IPS DF 4.7 (cell line): ENCODE measurements around the gene ARF3.

Experiments
- DNase-seq: peaks from one replicate; pipeline ENCODE4 v3.0.0-alpha.2; 2013; ENCODE audit warnings: low spot score; ENCODE audit errors: extremely low read depth

The ARF3 gene

DNA sequence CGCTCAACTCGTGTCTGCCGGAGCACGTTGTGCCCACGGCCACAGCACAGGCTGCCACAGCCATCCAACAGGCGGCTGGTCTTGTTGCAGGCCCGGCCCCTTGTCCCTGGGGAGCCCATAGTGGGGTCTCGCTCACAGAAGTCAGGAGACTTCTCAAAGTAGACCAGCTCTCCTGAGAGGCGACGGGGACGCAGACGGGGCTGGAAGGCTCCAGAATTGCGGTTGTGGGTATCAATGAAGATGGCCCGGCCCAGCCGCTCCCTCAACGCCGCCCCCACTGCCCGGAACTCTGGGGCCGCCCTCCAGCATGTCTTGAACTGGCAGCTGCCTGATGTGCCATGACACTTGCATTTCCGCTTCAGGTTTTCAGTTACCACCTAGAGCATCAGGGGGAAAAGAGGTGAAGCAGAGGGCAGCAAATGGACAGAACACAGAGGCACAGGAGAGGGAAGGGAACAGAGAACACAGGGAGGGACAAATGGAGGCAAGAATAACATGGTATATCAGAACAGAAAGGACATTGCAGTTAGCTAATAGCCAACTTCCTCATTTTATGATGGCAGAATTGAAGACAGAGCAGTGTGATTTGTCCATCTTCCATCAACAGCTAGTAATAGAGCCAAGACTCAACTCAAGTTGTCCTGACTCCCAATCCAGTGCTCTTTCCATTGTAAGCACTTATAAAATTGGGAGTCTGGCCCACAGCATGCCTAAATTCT is 9.0 kb upstream of the ARF3 start:
- DNase-seq: no peak

GRCh38 chr12:48965298-48965838 is 8.1 kb upstream of the ARF3 start:
- no peak for DNase-seq

DNA sequence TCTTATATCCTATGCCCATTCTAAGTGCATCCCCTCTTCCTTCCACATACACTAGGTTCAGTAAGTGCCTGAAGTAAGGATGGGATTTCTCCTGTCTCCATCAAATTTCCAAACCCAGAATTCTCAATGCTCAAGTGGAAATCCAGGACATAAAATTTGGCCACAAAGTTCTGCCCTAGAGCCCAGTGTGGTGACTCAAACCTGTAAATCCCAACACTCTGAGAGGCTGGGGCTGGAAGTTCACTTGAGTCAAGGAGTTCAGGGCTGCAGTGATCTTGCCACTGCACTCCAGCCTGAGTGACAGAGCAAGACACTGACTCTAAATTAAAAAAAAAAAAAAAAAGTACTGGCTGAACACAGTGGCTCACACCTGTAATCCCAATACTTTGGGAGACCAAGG is 4.5 kb upstream of the ARF3 start:
- DNase-seq: no peak

DNA sequence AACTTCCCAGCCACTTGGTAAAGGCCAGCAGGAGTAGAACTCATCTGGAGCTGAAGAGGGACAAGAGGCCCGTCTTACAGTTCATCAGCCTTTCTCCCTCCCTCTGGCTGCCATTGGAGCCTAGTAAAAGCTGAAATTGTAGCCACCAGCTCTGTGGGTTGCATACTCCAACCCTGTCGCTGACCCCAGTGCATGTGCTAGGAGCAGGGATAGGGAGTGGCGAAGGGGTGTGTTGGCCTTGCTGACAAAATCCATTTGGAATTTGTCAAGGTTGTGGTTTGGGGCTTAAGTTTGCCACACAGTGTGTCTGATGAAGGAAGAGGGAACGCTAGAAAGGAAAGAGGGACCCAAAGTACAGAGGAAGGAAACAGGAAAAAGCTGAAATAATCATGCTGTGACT is 4.0 kb upstream of the ARF3 start:
- DNase-seq: no peak

GRCh38 chr12:48960834-48961233 is 3.5 kb upstream of the ARF3 start:
- no peak for DNase-seq

DNA sequence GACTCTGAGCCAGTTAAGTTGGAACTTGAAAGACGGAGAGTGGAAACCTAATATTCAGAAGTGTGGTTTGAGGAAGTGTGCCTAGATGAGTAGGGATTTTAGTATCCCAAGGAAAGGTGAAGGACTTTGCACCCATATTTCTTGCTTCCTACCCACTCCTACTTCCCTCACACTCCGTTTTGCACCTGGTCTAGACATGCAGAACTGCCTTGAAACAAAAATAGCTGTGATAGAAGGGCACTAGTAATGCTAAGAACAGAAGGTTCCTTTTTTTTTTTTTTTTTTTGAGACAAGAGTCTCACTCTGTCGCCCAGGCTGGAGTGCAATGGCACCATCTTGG is 732 bp upstream of the ARF3 start:
- no peak for DNase-seq

DNA sequence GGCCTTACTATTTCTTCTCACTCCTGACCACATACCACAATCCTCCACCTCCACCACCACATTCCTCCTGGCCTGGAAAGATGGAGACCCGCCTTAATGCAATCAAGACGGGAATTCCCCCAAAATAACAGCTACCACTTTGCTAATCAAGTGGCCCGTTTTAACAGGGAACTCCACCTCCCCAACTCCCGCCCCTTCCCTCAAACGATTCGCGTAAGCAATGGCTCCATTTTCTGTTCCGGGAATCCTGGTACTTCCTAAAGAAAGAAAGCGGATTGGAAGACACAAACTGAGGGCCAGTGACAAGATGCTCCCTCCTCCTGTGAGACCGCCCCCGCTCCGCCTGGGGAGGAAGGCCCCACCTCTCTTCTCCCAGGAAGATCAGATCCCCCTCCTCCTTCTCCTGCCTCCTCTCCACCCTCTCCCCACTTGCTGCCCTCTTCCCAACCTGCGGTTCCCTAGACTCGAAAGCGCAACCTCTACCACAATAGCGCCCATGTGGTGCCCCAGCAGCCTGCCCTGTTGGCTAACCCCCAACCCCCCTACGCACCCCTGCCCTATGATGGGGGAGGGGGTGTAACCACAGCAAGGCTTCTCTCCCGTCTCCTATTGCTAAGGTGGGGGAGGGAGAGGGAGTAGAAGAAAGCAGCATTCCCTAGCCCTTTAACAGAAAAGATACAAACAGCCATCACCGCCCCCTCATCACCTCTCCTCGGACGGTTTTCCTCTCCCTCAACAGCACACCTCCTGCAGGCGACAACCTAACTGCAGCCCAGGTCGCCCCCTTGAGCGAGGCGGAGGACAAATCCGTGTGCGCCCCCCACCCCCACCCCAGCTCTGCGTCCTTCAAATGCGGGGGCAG is 777 bp downstream of the ARF3 start:
- DNase-seq: peak; percentile 91

- no peak for DNase-seq
Measured at GRCh38 chr12:48954841-48955501, 2.3 kb downstream of the ARF3 start.

- no peak for DNase-seq
Measured at GRCh38 chr12:48954061-48954460, 3.2 kb downstream of the ARF3 start.

- no peak for DNase-seq
Measured at GRCh38 chr12:48952691-48953090, 4.6 kb downstream of the ARF3 start.

DNA sequence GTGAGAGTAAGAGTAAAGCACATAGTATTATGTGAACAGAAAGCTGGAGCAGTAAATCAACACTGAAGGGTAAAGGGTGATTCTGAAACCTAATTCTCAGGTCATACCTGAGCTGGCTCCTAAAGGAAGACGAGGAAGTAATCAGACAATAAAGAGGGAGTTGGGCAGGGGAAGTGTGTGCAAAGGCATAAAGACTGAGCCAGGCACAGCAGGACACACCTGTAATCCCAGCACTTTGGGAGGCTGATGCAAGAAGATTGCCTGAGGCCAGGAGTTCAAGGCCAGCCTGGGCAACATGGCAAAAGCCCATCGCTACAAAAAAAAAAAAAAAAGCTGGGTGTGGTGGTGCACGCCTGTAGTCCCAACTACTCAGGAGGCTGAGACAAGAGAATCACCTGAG is 9.6 kb downstream of the ARF3 start:
- no peak for DNase-seq

- no peak for DNase-seq
Measured at GRCh38 chr12:48946943-48947342, 10.3 kb downstream of the ARF3 start.

DNA sequence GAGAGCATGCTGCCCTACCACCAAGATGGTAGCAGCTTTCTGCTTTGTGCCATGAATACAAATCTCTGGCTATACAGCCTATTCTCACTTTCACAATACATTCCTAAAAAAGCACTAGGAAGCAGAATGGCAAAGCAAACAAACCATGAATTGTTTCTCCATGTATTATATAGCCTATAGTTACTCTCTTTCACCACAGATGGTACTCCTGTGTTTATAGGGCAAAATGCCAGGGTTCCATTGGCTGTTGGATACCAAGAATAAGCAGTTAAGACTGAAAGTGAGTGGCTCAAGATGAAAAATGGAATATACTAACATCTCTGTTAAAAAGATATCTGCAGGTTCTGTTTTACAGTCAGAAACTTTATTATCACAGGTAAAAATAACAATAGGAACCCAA is 11.1 kb downstream of the ARF3 start:
- no peak for DNase-seq

GRCh38 chr12:48943221-48943620 is 14.1 kb downstream of the ARF3 start:
- DNase-seq: no peak

DNA sequence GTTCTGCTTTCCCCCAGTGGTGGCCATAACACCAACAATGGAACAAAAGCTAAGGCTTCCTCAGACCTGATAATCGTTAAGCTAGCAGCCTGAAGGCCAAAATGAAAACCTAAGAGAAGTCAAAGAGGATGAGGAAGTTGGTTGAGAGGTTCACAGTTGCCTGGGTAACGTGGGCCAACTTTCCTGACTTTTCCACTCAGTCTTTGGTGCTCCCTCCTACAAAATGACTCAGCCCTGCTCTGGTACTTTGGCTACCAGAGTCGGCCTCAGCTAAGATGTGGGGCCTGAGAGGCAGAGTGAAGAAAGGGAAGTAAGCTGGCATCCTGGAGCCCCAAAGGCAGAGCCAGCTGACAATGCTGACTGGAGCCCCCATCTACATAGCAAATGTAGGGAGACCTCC is 17.1 kb downstream of the ARF3 start:
- no peak for DNase-seq

- DNase-seq: no peak
Measured at GRCh38 chr12:48938805-48939204, 18.5 kb downstream of the ARF3 start.

DNA sequence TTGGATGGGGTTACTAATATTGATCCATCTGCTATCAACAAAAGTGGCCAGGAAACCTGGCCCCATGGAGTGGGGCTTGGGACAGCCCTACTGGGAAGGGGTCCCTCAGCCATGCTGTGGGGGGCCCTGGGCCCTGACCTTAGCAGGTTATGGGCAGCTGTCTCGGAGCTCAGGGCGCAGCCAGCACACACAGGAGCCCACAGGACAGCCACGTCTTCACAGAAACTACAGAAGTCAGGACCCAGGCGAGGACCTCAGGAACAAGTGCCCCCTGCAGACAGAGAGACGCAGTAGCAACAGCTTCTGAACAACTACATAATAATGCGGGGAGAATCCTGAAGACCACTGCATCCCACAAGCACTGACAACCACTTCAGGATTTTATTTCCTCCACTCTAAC is 20.1 kb downstream of the ARF3 start:
- DNase-seq: no peak

GRCh38 chr12:48936379-48936979 is 20.8 kb downstream of the ARF3 start:
- no peak for DNase-seq

DNA sequence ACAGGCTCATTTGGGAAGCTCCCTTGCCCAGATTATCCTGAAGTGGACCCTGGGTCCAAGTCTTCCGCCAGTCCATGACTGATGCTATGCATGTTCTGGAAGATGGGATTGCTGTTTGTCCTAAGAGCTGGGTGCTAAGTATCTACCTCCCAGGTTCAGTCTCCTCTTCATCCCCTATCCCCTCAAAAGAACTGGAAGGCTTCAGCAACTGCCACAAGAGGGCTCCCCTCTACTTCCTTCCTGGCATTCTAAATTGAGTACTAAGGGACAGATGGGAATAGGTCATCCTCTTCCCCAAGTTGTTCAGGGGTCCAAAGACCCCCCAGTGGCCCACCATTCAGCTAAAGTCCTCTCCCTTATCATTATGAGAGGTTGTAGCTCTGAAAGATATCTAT is 23.0 kb downstream of the ARF3 start:
- DNase-seq: no peak

DNA sequence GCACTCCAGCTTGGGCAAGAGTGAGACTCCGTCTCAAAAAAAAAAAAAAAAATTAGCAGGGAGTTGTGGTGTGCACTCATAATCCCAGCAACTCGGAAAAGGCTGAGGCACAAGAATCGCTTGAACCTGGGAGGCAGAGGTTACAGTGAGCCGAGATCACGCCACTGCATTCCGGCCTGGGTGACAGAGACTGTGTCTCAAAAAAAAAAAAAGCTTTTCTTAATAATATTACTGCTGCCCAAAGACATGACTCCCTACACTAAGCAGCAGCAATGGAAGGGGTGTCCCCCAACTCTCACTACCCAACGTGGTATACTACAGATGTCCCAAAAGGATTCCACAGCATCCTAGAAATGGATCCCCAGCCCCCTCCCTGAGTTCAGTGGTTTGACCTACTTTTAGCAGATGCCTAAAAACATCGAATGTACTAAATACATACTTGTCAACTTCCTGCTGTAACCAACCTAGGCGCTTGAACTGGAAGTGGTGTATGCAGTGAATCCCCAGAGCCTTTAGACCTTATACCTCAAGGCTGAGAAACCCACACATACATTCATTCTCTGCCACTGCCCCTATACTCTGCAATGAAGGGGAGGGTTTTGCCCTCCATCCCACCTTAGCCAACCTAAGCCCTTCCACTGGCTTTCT is 23.5 kb downstream of the ARF3 start:
- no peak for DNase-seq

- DNase-seq: no peak
Measured at GRCh38 chr12:48932878-48933277, 24.4 kb downstream of the ARF3 start.
